ENCODE measurements around the gene CAMKK1. TPM values are rescaled to one million over a fixed set of nuclear protein-coding genes. Genes with fewer than 3 reads are reported as not detected.

Gene CAMKK1
- total RNA-seq, 1 donor from 2014 or later: 7.8 TPM

GRCh38 chr17:3892095-3892998 is 506 bp downstream of the CAMKK1 start:
- H3K27me3 ChIP-seq (ENCODE audit: control insufficient read depth, insufficient read depth, low read length): no peaks in the 10 kb centered on the region
- no peaks in the 10 kb centered on the region for H3K36me3 ChIP-seq (ENCODE audit: control insufficient read depth, insufficient read depth, low read length)
- no peak for DNase-seq (ENCODE audit: low read depth)
- no peak for TF ChIP-seq CTCF (IDR thresholded peaks at IDR 0.05; ENCODE audit: insufficient read depth, low read length, poor library complexity, severe bottlenecking)
- H3K4me3 ChIP-seq (ENCODE audit: low read depth, low read length): peak overlapping the region; percentile 60

GRCh38 chr17:3891626-3892094 is 1.2 kb downstream of the CAMKK1 start:
- no peak for DNase-seq (ENCODE audit: low read depth)
- Histone ChIP-seq H3K4me3 (ENCODE audit: low read depth, low read length) (peak overlapping the region; percentile 60), H3K27me3 (ENCODE audit: control insufficient read depth, insufficient read depth, low read length) (no peaks in the 10 kb centered on the region), H3K36me3 (ENCODE audit: control insufficient read depth, insufficient read depth, low read length) (no peaks in the 10 kb centered on the region)
- peak; percentile 4 for TF ChIP-seq CTCF (IDR thresholded peaks at IDR 0.05; ENCODE audit: insufficient read depth, low read length, poor library complexity, severe bottlenecking)

GRCh38 chr17:3890878-3891219 is 2.0 kb downstream of the CAMKK1 start:
- no peak for DNase-seq (ENCODE audit: low read depth)
- no peaks in the 10 kb centered on the region for H3K36me3 ChIP-seq (ENCODE audit: control insufficient read depth, insufficient read depth, low read length)
- no peaks in the 10 kb centered on the region for H3K27me3 ChIP-seq (ENCODE audit: control insufficient read depth, insufficient read depth, low read length)
- no peak for TF ChIP-seq CTCF (IDR thresholded peaks at IDR 0.05; ENCODE audit: insufficient read depth, low read length, poor library complexity, severe bottlenecking)
- no peak overlapping the region for H3K4me3 ChIP-seq (ENCODE audit: low read depth, low read length)

GRCh38 chr17:3890082-3890877 is 2.6 kb downstream of the CAMKK1 start:
- Histone ChIP-seq H3K27me3 (ENCODE audit: control insufficient read depth, insufficient read depth, low read length) (no peaks in the 10 kb centered on the region), H3K4me3 (ENCODE audit: low read depth, low read length) (no peak overlapping the region), H3K36me3 (ENCODE audit: control insufficient read depth, insufficient read depth, low read length) (no peaks in the 10 kb centered on the region)
- DNase-seq (ENCODE audit: low read depth): peak; percentile 85
- no peak for TF ChIP-seq CTCF (IDR thresholded peaks at IDR 0.05; ENCODE audit: insufficient read depth, low read length, poor library complexity, severe bottlenecking)

GRCh38 chr17:3889325-3890012 is 3.4 kb downstream of the CAMKK1 start:
- DNase-seq (ENCODE audit: low read depth): no peak
- Histone ChIP-seq H3K27me3 (ENCODE audit: control insufficient read depth, insufficient read depth, low read length) (no peaks in the 10 kb centered on the region), H3K36me3 (ENCODE audit: control insufficient read depth, insufficient read depth, low read length) (no peaks in the 10 kb centered on the region), H3K4me3 (ENCODE audit: low read depth, low read length) (no peak overlapping the region)
- TF ChIP-seq CTCF (IDR thresholded peaks at IDR 0.05; ENCODE audit: insufficient read depth, low read length, poor library complexity, severe bottlenecking): no peak

Data from kidney epithelial cell (primary cell).